HCT116 (cell line): ENCODE measurements around the gene LAMC3. TPM values are rescaled to one million over a fixed set of nuclear protein-coding genes. Genes with fewer than 3 reads are reported as not detected.

ENCODE experiments used
- ATAC-seq: fragments of 200-7000 bp; cut with Tn5 transposase; 2 replicates; pipeline ENCODE4 v1.9.1; 2020; ENCODE audit warnings: mild to moderate bottlenecking, moderate library complexity
- BruUV-seq: library from RNA; stranded (reverse); fragments of 400-500 nt; replicated peaks from 2 replicates; lab custom pipeline; 2021; lab: Mats Ljungman, UMichigan
- CTCF ChIA-PET: fragments of 300-600 bp; sonication (Branson Sonifier 250); formaldehyde crosslinking; loops from one replicate; lab custom pipeline; 2021; ENCODE audit warnings: antibody characterized with exemption; lab: Charles Lee
- POLR2A ChIA-PET: fragments of 300-600, 350-600 bp; sonication (Branson Sonifier 250); formaldehyde crosslinking; loops from one replicate; lab custom pipeline; 2021; ENCODE audit warnings: antibody characterized with exemption; lab: Charles Lee
- RAD21 ChIA-PET, 2 experiments: fragments of 300-600 bp; sonication (Branson Sonifier 250); formaldehyde crosslinking; loops; one replicate each; lab custom pipeline; 2023; ENCODE audit warnings: low total read pairs in 2 of 2; ENCODE audit not compliant: uncharacterized antibody in 2 of 2, unreplicated experiment in 2 of 2, low non-redundant PET in 1 of 2; lab: Charles Lee
- DNase-seq: peaks from one replicate; pipeline ENCODE4 v3.0.0-alpha.2; 2010; ENCODE audit warnings: low read depth, low spot score
- H2AFZ ChIP-seq: fragments of 200-600 bp; shearing (Covaris generic), sonication (generic); 2 replicates; pipeline ENCODE4 v1.6.1; 2017; ENCODE audit warnings: low read depth, mixed run types, mixed read lengths, antibody characterized with exemption, low read length; ENCODE audit not compliant: poor library complexity, severe bottlenecking
- H3K27ac ChIP-seq: 2 replicates; pipeline ENCODE4 v1.5.1; 2012; ENCODE audit warnings: low read depth, low read length
- H3K27me3 ChIP-seq: fragments of 200-600 bp; sonication (generic); 2 replicates; pipeline ENCODE4 v1.6.1; 2016; ENCODE audit warnings: mixed run types, low read length, mixed read lengths; ENCODE audit not compliant: insufficient read depth
- H3K36me3 ChIP-seq, 2 experiments: fragments of 200-500 bp in 1 of 2; fragments of 200-600 bp in 1 of 2; sonication (Bioruptor generic) in 1 of 2; sonication (generic) in 1 of 2; 2 replicates each; pipeline versions ENCODE4 v1.5.1 to v1.6.1; 2014 to 2016; ENCODE audit warnings: low read length in 2 of 2, inconsistent platforms in 1 of 2, mixed read lengths in 1 of 2, mixed run types in 1 of 2; ENCODE audit not compliant: insufficient read depth in 2 of 2, control insufficient read depth in 1 of 2
- H3K4me1 ChIP-seq, 2 experiments: fragments of 200-600 bp in 1 of 2; sonication (generic) in 1 of 2; 2 replicates each; pipeline versions ENCODE4 v1.5.1 to v1.6.1; 2012 to 2017; ENCODE audit warnings: low read length in 2 of 2, inconsistent platforms in 1 of 2, mild to moderate bottlenecking in 1 of 2, mixed read lengths in 1 of 2, mixed run types in 1 of 2, moderate library complexity in 1 of 2; ENCODE audit not compliant: insufficient read depth in 2 of 2, control insufficient read depth in 1 of 2
- H3K4me2 ChIP-seq: fragments of 200-600 bp; sonication (generic); 2 replicates; pipeline ENCODE4 v1.6.1; 2017; ENCODE audit warnings: mixed run types, low read length, mixed read lengths
- H3K4me3 ChIP-seq, 2 experiments: fragments of 200-600 bp in 1 of 2; sonication (generic) in 1 of 2; replicated peaks in 1 of 2; 2 replicates each; pipeline ENCODE4 v1.5.1; 2011 to 2016; ENCODE audit warnings: low read length in 2 of 2, control low read depth in 1 of 2, low read depth in 1 of 2, mild to moderate bottlenecking in 1 of 2, mixed read lengths in 1 of 2, mixed run types in 1 of 2
- H3K79me2 ChIP-seq: fragments of 200-600 bp; sonication (generic); 2 replicates; pipeline ENCODE4 v1.6.1; 2017; ENCODE audit warnings: mild to moderate bottlenecking, mixed run types, low read length, moderate library complexity, mixed read lengths; ENCODE audit not compliant: insufficient read depth
- H3K9ac ChIP-seq: fragments of 200-600 bp; sonication (generic); 2 replicates; pipeline ENCODE4 v1.6.1; 2016; ENCODE audit warnings: low read length, mixed read lengths
- H3K9me2 ChIP-seq: fragments of 200-600 bp; sonication (generic), shearing (Covaris generic); 2 replicates; pipeline ENCODE4 v1.6.1; 2017; ENCODE audit warnings: mixed run types, mild to moderate bottlenecking, moderate library complexity; ENCODE audit not compliant: insufficient read depth
- H3K9me3 ChIP-seq, 2 experiments: fragments of 200-500 bp in 1 of 2; fragments of 200-600 bp in 1 of 2; sonication (Bioruptor generic) in 1 of 2; sonication (generic) in 1 of 2; 2 replicates each; pipeline ENCODE4 v1.6.1; 2014 to 2017; ENCODE audit warnings: low read length in 2 of 2, mixed read lengths in 2 of 2, inconsistent platforms in 1 of 2, low read depth in 1 of 2, mild to moderate bottlenecking in 1 of 2, mixed run types in 1 of 2, moderate library complexity in 1 of 2; ENCODE audit not compliant: control insufficient read depth in 1 of 2, insufficient read depth in 1 of 2
- H4K20me1 ChIP-seq: fragments of 200-600 bp; sonication (generic), shearing (Covaris generic); 2 replicates; pipeline ENCODE4 v1.6.1; 2017; ENCODE audit warnings: mixed run types, mild to moderate bottlenecking, moderate library complexity; ENCODE audit not compliant: insufficient read depth
- CBX3 ChIP-seq: IDR thresholded peaks from 2 replicates; pipeline ENCODE4 v1.6.1; 2012; ENCODE audit warnings: low read depth
- CEBPB ChIP-seq: IDR thresholded peaks from 2 replicates; pipeline ENCODE4 v1.6.1; 2012; ENCODE audit warnings: low read depth
- EGR1 ChIP-seq: IDR thresholded peaks from 2 replicates; pipeline ENCODE4 v1.6.1; 2012; ENCODE audit warnings: low read depth
- ELF1 ChIP-seq: IDR thresholded peaks from 2 replicates; pipeline ENCODE4 v1.6.1; 2012; ENCODE audit warnings: low read depth, borderline replicate concordance
- EZH2phosphoT487 ChIP-seq: fragments of 200-600 bp; IDR thresholded peaks from 2 replicates; pipeline ENCODE4 v1.6.1; 2018; ENCODE audit warnings: antibody characterized with exemption, borderline replicate concordance
- JUND ChIP-seq: IDR thresholded peaks from 2 replicates; pipeline ENCODE4 v1.6.1; 2012
- POLR2A ChIP-seq: IDR thresholded peaks from 2 replicates; pipeline ENCODE4 v1.7.0; 2011; ENCODE audit warnings: borderline replicate concordance; ENCODE audit not compliant: insufficient read depth, insufficient read length; ENCODE audit errors: extremely low read depth
- POLR2AphosphoS5 ChIP-seq: IDR thresholded peaks from 2 replicates; pipeline ENCODE4 v1.6.1; 2011; ENCODE audit warnings: mild to moderate bottlenecking, low read depth, low read length, moderate library complexity
- SIN3A ChIP-seq: IDR thresholded peaks from 2 replicates; pipeline ENCODE4 v1.6.1; 2012; ENCODE audit warnings: low read depth
- SP1 ChIP-seq: IDR thresholded peaks from 2 replicates; pipeline ENCODE4 v1.6.1; 2012; ENCODE audit warnings: low read depth
- SRF ChIP-seq: IDR thresholded peaks from 2 replicates; pipeline ENCODE4 v1.6.1; 2012; ENCODE audit warnings: low read depth
- TCF7L2 ChIP-seq: IDR thresholded peaks from 2 replicates; pipeline ENCODE4 v1.7.0; 2011; ENCODE audit warnings: borderline replicate concordance, inconsistent platforms; ENCODE audit not compliant: insufficient read depth, insufficient read length; ENCODE audit errors: extremely low read depth
- YY1 ChIP-seq: IDR thresholded peaks from 2 replicates; pipeline ENCODE4 v1.6.1; 2011; ENCODE audit warnings: low read length, low read depth, moderate library complexity, mild to moderate bottlenecking; ENCODE audit not compliant: insufficient replicate concordance; ENCODE audit errors: extremely low read depth
- ZFX ChIP-seq: fragments of 450-650 bp; IDR thresholded peaks from 2 replicates; pipeline ENCODE4 v1.6.1; 2017
- ZNF274 ChIP-seq: fragments of 200-500 bp; sonication (Bioruptor generic); IDR thresholded peaks from 2 replicates; pipeline ENCODE4 v1.6.1; 2014; ENCODE audit warnings: mild to moderate bottlenecking, low read depth, low read length, inconsistent platforms
- intact Hi-C: fragments of 100-400 bp; cut with micrococcal nuclease; formaldehyde crosslinking; loops from 2 replicates; pipeline ENCODE4 v1.10.0; 2022
- total RNA-seq: library from RNA; stranded (reverse); gene quantifications from one replicate; pipeline ENCODE4 v1.2.1, GENCODE V29; 2021; ENCODE audit not compliant: unreplicated experiment
- TF ChIP-seq, protein P1 (sequence below): IDR thresholded peaks from 2 replicates; pipeline ENCODE4 v1.6.1; 2012; ENCODE audit warnings: low read depth
- TF ChIP-seq, protein P2 (sequence below): IDR thresholded peaks from 2 replicates; pipeline ENCODE4 v1.6.1; 2012

The LAMC3 gene
- total RNA-seq, 1 experiment from 2014 or later, result 7.7 TPM

DNA sequence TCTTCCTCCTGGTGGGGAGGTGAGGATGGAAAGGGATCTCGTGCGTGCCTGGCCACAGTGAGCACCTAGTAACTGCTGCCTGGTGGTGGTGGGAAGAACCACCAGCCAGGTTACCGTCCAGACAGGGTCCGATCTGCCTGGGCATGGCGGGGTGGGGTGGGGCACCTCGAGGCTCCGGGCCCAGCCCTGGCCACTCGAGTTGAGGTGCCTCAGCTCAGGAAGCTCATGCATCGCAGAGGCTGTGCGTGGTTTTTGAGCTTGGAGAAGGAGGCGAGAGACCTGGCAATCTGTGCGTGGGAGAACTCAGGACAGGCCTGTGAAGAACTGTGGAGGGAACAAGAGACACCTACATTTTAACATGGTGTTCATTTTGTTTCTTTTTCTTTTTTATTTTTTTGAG lies 38.9 kb upstream of the LAMC3 start:
- Histone ChIP-seq H3K4me3 (no peak overlapping the region), H4K20me1 (no peaks in the 10 kb centered on the region), H3K36me3 (no peaks in the 10 kb centered on the region), H3K27me3 (peaks cover 3% of the 10 kb centered on the region; the same call in 1 of the 2 replicates), H3K79me2 (no peaks in the 10 kb centered on the region), H2AFZ (no peak overlapping the region), H3K4me2 (no peak overlapping the region), H3K9me3 (no peaks in the 10 kb centered on the region), H3K4me1 (no peaks in the 10 kb centered on the region), H3K9ac (no peak overlapping the region), H3K27ac (no peak overlapping the region), H3K9me2 (no peaks in the 10 kb centered on the region)
- BruUV-seq, result no TSS peak
- CTCF ChIA-PET, result no interaction called here
- RAD21 ChIA-PET, result no interaction called here
- POLR2A ChIA-PET, result no interaction called here
- DNase-seq (no peak), ATAC-seq (no peak)
- TF ChIP-seq CEBPB, result no peak
- TF ChIP-seq, protein P1, sequence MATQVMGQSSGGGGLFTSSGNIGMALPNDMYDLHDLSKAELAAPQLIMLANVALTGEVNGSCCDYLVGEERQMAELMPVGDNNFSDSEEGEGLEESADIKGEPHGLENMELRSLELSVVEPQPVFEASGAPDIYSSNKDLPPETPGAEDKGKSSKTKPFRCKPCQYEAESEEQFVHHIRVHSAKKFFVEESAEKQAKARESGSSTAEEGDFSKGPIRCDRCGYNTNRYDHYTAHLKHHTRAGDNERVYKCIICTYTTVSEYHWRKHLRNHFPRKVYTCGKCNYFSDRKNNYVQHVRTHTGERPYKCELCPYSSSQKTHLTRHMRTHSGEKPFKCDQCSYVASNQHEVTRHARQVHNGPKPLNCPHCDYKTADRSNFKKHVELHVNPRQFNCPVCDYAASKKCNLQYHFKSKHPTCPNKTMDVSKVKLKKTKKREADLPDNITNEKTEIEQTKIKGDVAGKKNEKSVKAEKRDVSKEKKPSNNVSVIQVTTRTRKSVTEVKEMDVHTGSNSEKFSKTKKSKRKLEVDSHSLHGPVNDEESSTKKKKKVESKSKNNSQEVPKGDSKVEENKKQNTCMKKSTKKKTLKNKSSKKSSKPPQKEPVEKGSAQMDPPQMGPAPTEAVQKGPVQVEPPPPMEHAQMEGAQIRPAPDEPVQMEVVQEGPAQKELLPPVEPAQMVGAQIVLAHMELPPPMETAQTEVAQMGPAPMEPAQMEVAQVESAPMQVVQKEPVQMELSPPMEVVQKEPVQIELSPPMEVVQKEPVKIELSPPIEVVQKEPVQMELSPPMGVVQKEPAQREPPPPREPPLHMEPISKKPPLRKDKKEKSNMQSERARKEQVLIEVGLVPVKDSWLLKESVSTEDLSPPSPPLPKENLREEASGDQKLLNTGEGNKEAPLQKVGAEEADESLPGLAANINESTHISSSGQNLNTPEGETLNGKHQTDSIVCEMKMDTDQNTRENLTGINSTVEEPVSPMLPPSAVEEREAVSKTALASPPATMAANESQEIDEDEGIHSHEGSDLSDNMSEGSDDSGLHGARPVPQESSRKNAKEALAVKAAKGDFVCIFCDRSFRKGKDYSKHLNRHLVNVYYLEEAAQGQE, result no peak
- TF ChIP-seq SIN3A, result no peak
- no peak for TF ChIP-seq ELF1
- no peak for TF ChIP-seq POLR2AphosphoS5
- TF ChIP-seq, protein P2, sequence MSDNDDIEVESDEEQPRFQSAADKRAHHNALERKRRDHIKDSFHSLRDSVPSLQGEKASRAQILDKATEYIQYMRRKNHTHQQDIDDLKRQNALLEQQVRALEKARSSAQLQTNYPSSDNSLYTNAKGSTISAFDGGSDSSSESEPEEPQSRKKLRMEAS, result no peak
- TF ChIP-seq TCF7L2, result no peak
- no peak for TF ChIP-seq EZH2phosphoT487
- no peak for TF ChIP-seq JUND
- no peak for TF ChIP-seq SP1
- TF ChIP-seq ZFX, result no peak
- TF ChIP-seq ZNF274, result no peak
- no peak for TF ChIP-seq YY1
- no peak for TF ChIP-seq POLR2A
- no peak for TF ChIP-seq CBX3
- TF ChIP-seq EGR1, result no peak
- no peak for TF ChIP-seq SRF
- intact Hi-C loops, result no loop called here
